Activated CD8-positive, alpha-beta T cell treated with anti-CD3 and anti-CD28 coated beads for 36 hours (primary cell): Measurements from ENCODE around the gene ZNF263. TPM values are rescaled to one million over a fixed set of nuclear protein-coding genes. Genes with fewer than 3 reads are reported as not detected.

Experiments used
- ATAC-seq: fragments of 200-7000 bp; cut with Tn5 transposase; one replicate; pipeline ENCODE4 v1.10.0; 2021; ENCODE audit warnings: mild to moderate bottlenecking, moderate library complexity
- CTCF ChIA-PET: fragments of 350-600 bp; sonication (Branson Sonifier 250); formaldehyde crosslinking; loops from one replicate; lab custom pipeline; 2021; ENCODE audit warnings: antibody characterized with exemption; lab: Charles Lee
- POLR2A ChIA-PET: fragments of 350-600 bp; sonication (Branson Sonifier 250); formaldehyde crosslinking; loops from one replicate; lab custom pipeline; 2021; ENCODE audit warnings: antibody characterized with exemption; lab: Charles Lee
- DNase-seq: peaks from one replicate; pipeline ENCODE4 v3.0.0-alpha.2; 2020
- H3K27ac Mint-ChIP-seq: one replicate; pipeline ENCODE4 v1.8.0; 2021; ENCODE audit warnings: mild to moderate bottlenecking, mixed read lengths
- H3K27me3 Mint-ChIP-seq: one replicate; pipeline ENCODE4 v1.8.0; 2021; ENCODE audit warnings: mixed read lengths
- H3K36me3 Mint-ChIP-seq: one replicate; pipeline ENCODE4 v1.8.0; 2021; ENCODE audit warnings: low read depth, mixed read lengths
- H3K4me1 Mint-ChIP-seq: one replicate; pipeline ENCODE4 v1.8.0; 2021; ENCODE audit warnings: low read depth, mixed read lengths
- H3K4me3 Mint-ChIP-seq: one replicate; pipeline ENCODE4 v1.8.0; 2021; ENCODE audit warnings: mild to moderate bottlenecking, moderate library complexity, mixed read lengths
- H3K9me3 Mint-ChIP-seq: one replicate; pipeline ENCODE4 v1.8.0; 2021; ENCODE audit warnings: mixed read lengths
- intact Hi-C: fragments of 100-400 bp; cut with micrococcal nuclease; formaldehyde crosslinking; loops from one replicate; pipeline ENCODE4 v1.10.0; 2022
- total RNA-seq, 2 experiments: library from RNA; stranded (reverse); gene quantifications; one replicate each; pipeline ENCODE4 v1.2.3, GENCODE V29; 2021
- TF ChIP-seq, protein P1 (sequence below): fragments of 200-600 bp; IDR thresholded peaks from one replicate; pipeline ENCODE4 v1.8.0; 2022; ENCODE audit warnings: antibody characterized with exemption, mild to moderate bottlenecking

The ZNF263 gene
- total RNA-seq, 2 experiments from 2014 or later = 19.5 to 22.0 TPM

DNA sequence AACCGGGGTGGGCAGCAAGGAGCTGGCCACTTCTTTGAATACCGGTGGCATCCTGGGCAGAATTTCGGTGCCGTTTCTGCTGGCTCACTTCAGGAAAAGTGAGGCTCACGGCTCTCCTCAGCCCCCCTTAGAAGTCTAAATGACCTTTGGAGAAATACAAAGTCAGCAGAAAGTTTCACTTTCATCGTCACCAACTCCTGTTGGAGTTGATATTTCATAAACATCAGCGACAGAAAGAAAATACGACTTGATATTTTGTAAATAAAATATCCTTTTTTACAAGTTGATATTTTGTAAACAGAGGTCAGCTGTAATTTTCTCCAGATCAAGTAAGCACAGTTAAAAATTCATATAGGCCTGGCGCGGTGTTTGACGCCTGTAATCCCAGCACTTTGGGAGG is 22.8 kb downstream of the ZNF263 start:
- intact Hi-C loops = no loop called here
- peaks cover 23% of the 10 kb centered on the region for H3K4me1 Mint-ChIP-seq
- H3K9me3 Mint-ChIP-seq = peaks cover 44% of the 10 kb centered on the region
- ChIA-PET CTCF (interaction anchor here (0.9 kb wide), 1 partner anchor 95 kb away, joined by 3 read pairs; the partner anchor contains the start of gene ZNF174), POLR2A (interaction anchor here (0.8 to 2.8 kb wide), 15 partner anchors 9 to 137 kb away, joined by 3 to 24 read pairs (median 4); partner anchors contain the start of genes NAA60, ZNF174, ZNF200 and ZNF263)
- no peak for DNase-seq
- TF ChIP-seq, protein P1, sequence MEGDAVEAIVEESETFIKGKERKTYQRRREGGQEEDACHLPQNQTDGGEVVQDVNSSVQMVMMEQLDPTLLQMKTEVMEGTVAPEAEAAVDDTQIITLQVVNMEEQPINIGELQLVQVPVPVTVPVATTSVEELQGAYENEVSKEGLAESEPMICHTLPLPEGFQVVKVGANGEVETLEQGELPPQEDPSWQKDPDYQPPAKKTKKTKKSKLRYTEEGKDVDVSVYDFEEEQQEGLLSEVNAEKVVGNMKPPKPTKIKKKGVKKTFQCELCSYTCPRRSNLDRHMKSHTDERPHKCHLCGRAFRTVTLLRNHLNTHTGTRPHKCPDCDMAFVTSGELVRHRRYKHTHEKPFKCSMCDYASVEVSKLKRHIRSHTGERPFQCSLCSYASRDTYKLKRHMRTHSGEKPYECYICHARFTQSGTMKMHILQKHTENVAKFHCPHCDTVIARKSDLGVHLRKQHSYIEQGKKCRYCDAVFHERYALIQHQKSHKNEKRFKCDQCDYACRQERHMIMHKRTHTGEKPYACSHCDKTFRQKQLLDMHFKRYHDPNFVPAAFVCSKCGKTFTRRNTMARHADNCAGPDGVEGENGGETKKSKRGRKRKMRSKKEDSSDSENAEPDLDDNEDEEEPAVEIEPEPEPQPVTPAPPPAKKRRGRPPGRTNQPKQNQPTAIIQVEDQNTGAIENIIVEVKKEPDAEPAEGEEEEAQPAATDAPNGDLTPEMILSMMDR = no peak
- peaks cover 81% of the 10 kb centered on the region for H3K36me3 Mint-ChIP-seq
- H3K4me3 Mint-ChIP-seq = peak overlapping the region; percentile 83
- no peaks in the 10 kb centered on the region for H3K27me3 Mint-ChIP-seq
- H3K27ac Mint-ChIP-seq = peak overlapping the region; percentile 90
- ATAC-seq = no peak

DNA sequence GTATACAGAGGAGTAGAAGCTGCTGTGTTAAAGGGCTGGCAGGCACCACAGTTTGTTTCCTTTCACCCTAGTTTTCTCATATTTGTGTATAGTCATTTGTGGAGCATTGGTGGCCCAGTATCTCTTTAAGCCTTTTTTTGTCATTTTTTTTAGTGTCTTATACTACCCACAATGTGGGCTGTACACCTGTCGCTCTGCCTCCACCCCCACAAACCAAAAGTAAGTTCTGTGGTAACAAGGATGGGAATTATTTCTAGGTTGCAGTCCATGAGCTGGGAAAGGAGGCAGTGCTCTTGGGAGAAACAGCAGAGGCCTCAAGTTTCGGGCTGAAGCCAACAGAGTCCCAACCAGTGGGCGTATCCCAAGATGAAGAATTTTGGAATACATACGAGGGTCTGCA is 28.2 kb downstream of the ZNF263 start:
- DNase-seq (no peak), ATAC-seq (no peak)
- ChIA-PET POLR2A (interaction anchor here (0.7 kb wide), 1 partner anchor 60 kb away, joined by 3 read pairs; no protein-coding TSS in a partner anchor), CTCF (interaction anchor here (1.5 kb wide), 1 partner anchor 42 kb away, joined by 4 read pairs; no protein-coding TSS in a partner anchor)
- Mint-ChIP-seq H3K27ac (no peak overlapping the region), H3K27me3 (no peaks in the 10 kb centered on the region), H3K9me3 (peaks cover 69% of the 10 kb centered on the region), H3K4me1 (peaks cover 11% of the 10 kb centered on the region), H3K36me3 (peaks cover 98% of the 10 kb centered on the region), H3K4me3 (no peak overlapping the region)
- TF ChIP-seq, protein P1 = no peak
- intact Hi-C loops = no loop called here

DNA sequence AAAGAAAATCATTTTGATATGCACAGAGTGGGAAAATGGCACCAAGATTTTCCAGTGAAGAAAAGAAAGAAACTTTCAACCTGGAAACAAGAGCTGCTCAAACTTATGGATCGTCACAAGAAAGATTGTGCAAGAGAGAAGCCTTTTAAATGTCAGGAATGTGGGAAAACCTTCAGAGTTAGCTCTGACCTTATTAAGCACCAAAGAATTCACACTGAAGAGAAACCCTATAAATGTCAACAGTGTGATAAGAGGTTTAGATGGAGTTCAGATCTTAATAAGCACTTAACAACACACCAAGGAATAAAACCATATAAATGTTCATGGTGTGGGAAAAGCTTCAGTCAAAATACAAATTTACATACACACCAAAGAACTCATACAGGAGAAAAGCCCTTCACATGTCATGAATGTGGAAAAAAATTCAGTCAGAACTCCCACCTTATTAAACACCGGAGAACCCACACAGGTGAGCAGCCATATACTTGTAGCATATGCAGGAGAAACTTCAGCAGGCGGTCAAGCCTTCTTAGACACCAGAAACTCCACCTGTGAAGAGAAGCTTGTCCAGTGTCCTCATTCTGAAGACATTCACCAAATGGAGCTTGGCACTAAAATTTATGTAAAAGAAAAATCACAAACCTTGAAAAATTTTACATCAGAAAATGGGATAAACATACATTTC is 34.2 kb downstream of the ZNF263 start:
- no peaks in the 10 kb centered on the region for H3K4me1 Mint-ChIP-seq
- no peak overlapping the region for H3K4me3 Mint-ChIP-seq
- ATAC-seq (no peak), DNase-seq (no peak)
- no peak overlapping the region for H3K27ac Mint-ChIP-seq
- TF ChIP-seq, protein P1 = no peak
- H3K27me3 Mint-ChIP-seq = no peaks in the 10 kb centered on the region
- H3K9me3 Mint-ChIP-seq = peaks cover 78% of the 10 kb centered on the region
- POLR2A ChIA-PET = interaction anchor here (1.2 to 1.5 kb wide), 3 partner anchors 11 to 112 kb away, joined by 3 to 7 read pairs (median 3); partner anchors contain the start of genes TIGD7 and ZNF75A
- intact Hi-C loops = no loop called here
- peaks cover 73% of the 10 kb centered on the region for H3K36me3 Mint-ChIP-seq
- CTCF ChIA-PET = no interaction called here

DNA sequence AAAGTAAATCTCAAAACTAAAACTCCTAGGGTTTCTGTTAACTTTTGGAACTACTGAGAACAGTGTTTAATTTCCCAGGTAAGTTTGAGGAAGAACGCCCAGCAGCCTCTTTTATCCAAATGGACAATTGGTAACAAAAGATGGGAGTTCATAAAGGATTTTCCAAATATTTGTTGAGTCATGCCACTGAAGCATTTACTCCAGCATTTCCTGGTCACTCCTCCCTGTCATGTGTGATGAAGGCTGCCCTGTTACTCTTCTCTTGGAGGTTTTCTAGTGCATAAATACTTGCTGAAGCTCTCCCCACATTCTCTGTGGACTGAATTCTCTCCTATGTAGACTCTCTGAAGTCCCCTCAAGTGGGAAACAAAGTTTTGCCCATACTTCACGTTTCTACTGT is 38.5 kb downstream of the ZNF263 start:
- ChIA-PET POLR2A (no interaction called here), CTCF (no interaction called here)
- Mint-ChIP-seq H3K27ac (no peak overlapping the region), H3K27me3 (no peaks in the 10 kb centered on the region), H3K4me1 (no peaks in the 10 kb centered on the region), H3K4me3 (no peak overlapping the region), H3K9me3 (peaks cover 56% of the 10 kb centered on the region), H3K36me3 (peaks cover 34% of the 10 kb centered on the region)
- intact Hi-C loops = no loop called here
- DNase-seq (no peak), ATAC-seq (no peak)
- TF ChIP-seq, protein P1 = no peak

DNA sequence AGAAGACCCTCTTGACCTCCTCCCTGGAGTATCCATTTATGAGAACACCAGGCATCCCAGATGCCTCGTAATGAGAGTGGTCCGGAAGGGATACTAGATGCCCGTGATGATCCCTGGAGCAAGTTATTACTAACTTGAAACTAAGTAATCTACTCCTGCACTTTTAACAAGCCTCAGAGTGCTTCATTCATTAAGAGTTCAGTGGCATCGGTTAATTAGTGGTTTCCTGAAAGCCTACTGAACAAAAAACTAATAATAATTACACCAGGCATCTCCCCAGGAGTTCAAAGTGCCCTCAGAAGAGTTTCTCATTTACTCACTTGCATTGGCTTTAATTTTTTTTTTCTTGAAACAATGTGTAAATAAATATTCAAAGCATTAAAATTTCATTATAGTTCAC is 44.2 kb downstream of the ZNF263 start:
- no peaks in the 10 kb centered on the region for H3K4me1 Mint-ChIP-seq
- no peak overlapping the region for H3K4me3 Mint-ChIP-seq
- peaks cover 20% of the 10 kb centered on the region for H3K9me3 Mint-ChIP-seq
- no peak overlapping the region for H3K27ac Mint-ChIP-seq
- intact Hi-C loops = no loop called here
- DNase-seq (no peak), ATAC-seq (no peak)
- peaks cover 4% of the 10 kb centered on the region for H3K36me3 Mint-ChIP-seq
- POLR2A ChIA-PET = no interaction called here
- CTCF ChIA-PET = no interaction called here
- TF ChIP-seq, protein P1 = no peak
- H3K27me3 Mint-ChIP-seq = no peaks in the 10 kb centered on the region
